Omental fat pad (tissue), 4 donors: Measurements from ENCODE around the gene CSNK1G1. TPM values are rescaled to one million over a fixed set of nuclear protein-coding genes. Genes with fewer than 3 reads are reported as not detected.
A peak's percentile ranks its signal among the peaks of the same experiment; 100 is the strongest.

Experiments used
- ATAC-seq: fragments of 150-250 bp; one replicate; pipeline ENCODE4 v1.9.1; 2016; ENCODE audit warnings: mild to moderate bottlenecking, moderate library complexity; ENCODE audit not compliant: low FRiP score
- DNase-seq: peaks from one replicate; pipeline ENCODE4 v3.0.0-alpha.2; 2019; ENCODE audit warnings: low spot score
- CTCF ChIP-seq, 3 donors: fragments of 450-650 bp; IDR thresholded peaks; one replicate each; pipeline ENCODE4 v1.5.1; 2016 to 2017; ENCODE audit warnings: antibody characterized with exemption in 3 of 3, mild to moderate bottlenecking in 3 of 3, moderate library complexity in 2 of 3
- total RNA-seq, 4 donors: library from RNA; depleted of rRNA; stranded (reverse); fragments of >200 nt; gene quantifications; one replicate each; pipeline ENCODE4 v1.1.0, GENCODE V29; 2016

The CSNK1G1 gene
- total RNA-seq, 4 donors from 2014 or later: 13.6 to 23.3 (median 21.7) TPM

- ATAC-seq: no peak
- no peak for TF ChIP-seq CTCF (IDR thresholded peaks at IDR 0.05)
- DNase-seq: no peak
These were observed 13.2 kb upstream of the CSNK1G1 start for GRCh38 chr15:64369078-64369607.

GRCh38 chr15:64361259-64361658 lies 5.3 kb upstream of the CSNK1G1 start:
- no peak for TF ChIP-seq CTCF (IDR thresholded peaks at IDR 0.05)
- DNase-seq (no peak), ATAC-seq (no peak)

GRCh38 chr15:64356710-64357040 lies 702 bp upstream of the CSNK1G1 start:
- ATAC-seq: no peak

GRCh38 chr15:64355348-64355943 lies 527 bp downstream of the CSNK1G1 start:
- TF ChIP-seq CTCF (IDR thresholded peaks at IDR 0.05): no peak
- ATAC-seq: peak; percentile 25
- DNase-seq: peak; percentile 30

More at GRCh38 chr15:64356710-64357040, 702 bp upstream of the CSNK1G1 start:
- TF ChIP-seq CTCF (IDR thresholded peaks at IDR 0.05): no peak
- DNase-seq: no peak

GRCh38 chr15:64354688-64355344 lies 1.2 kb downstream of the CSNK1G1 start:
- DNase-seq: no peak
- no peak for ATAC-seq
- TF ChIP-seq CTCF (IDR thresholded peaks at IDR 0.05): no peak

- ATAC-seq: no peak
- TF ChIP-seq CTCF (IDR thresholded peaks at IDR 0.05): no peak
- DNase-seq: no peak
These were observed 4.7 kb downstream of the CSNK1G1 start for GRCh38 chr15:64351265-64351664.

GRCh38 chr15:64349375-64349774 lies 6.6 kb downstream of the CSNK1G1 start:
- DNase-seq (no peak), ATAC-seq (no peak)
- no peak for TF ChIP-seq CTCF (IDR thresholded peaks at IDR 0.05)
